Measurements from ENCODE around the gene ZNF629.
"Not testable (repeated sequence)": the region's sequence is repeated elsewhere in the genome, so short reads cannot be mapped to it uniquely, and the experiment has no call there.

The ZNF629 gene

DNA sequence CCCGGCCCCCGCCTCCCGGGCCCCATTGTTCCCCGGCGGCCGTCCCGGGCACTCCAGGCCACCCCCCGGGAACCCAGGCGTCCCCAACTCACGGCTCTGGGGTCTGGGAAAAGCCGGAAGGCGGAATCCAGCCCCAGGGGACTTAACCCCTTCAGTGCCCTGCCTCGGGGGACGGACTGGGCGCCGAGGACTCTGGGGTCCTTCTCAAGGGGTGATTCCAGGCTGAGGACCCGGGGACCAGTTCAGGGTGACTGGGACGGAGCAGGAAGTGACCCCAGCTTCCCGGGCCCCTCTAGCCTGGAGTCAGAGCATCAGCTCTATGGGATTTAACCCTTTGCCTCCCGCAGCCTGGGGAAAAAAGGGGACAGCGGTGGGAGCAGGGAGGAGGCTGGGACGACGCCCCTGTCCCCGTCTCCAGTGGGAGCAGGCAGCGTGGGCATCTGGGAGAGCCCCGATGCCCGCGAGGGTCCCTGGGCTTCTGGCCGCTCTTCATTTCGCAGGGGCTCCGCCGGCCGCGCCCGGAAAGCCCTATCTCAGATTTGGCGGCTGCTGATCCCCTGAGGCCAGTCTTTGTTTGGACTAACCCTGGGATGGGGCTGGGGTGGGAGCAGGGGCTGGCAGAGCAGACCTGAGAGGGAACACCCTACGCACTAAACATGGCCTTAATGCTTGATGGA is at the start of gene ZNF629:
TSS of gene ZNF629 (minus strand) at position 270 of the 677 bp plus-strand sequence. CDS start 2,723 bp downstream, outside the sequence.
- peak; percentile 78 for DNase-seq

DNA sequence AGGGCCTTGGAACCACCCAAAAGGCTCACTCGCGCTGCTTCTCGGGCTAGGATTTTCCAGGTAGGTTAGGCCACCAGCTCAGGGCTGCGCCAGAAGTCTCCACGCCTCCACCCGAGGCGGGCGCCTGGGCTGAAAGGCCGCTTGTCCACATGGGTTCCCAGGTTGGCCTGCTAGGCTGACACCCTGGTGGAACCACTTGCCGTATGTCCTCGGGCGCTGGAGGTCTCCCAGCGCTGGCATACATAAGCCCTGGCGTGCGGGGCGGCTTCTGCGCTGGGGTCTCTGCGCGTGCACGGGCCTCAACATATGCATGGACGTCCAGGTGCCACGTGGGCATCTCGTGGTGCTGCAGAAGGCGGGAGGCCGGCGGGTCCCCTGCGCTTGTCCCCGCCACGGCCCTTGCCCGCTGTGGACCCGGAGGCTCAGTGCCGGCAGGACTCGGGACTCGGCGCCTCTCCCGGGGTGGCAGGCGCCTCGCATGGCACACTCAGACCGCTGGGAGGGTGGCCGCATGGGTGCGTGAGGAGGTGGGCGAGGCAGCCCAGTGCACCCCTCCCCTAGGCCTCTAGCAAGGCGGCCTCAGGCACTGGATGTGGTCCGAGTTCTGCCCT is 47.2 kb upstream of the ZNF629 start:
- DNase-seq, result no peak

DNA sequence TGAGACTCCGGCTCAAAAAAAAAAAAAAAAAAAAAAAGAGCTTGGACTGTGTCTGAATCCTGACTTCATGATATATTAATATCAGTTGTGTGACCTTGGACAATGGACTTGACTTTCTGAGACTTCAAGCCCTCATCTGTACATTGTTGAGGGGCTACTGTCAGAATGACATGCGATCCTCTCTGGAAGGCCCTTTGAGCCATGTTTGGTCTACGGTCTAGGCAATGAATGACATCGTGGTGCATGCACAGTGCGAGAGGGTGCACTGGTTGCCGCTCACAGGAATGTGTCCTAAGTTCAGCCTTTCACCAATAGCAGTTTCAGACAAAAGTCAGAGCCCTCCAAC is 43.0 kb upstream of the ZNF629 start:
- DNase-seq, result no peak

DNA sequence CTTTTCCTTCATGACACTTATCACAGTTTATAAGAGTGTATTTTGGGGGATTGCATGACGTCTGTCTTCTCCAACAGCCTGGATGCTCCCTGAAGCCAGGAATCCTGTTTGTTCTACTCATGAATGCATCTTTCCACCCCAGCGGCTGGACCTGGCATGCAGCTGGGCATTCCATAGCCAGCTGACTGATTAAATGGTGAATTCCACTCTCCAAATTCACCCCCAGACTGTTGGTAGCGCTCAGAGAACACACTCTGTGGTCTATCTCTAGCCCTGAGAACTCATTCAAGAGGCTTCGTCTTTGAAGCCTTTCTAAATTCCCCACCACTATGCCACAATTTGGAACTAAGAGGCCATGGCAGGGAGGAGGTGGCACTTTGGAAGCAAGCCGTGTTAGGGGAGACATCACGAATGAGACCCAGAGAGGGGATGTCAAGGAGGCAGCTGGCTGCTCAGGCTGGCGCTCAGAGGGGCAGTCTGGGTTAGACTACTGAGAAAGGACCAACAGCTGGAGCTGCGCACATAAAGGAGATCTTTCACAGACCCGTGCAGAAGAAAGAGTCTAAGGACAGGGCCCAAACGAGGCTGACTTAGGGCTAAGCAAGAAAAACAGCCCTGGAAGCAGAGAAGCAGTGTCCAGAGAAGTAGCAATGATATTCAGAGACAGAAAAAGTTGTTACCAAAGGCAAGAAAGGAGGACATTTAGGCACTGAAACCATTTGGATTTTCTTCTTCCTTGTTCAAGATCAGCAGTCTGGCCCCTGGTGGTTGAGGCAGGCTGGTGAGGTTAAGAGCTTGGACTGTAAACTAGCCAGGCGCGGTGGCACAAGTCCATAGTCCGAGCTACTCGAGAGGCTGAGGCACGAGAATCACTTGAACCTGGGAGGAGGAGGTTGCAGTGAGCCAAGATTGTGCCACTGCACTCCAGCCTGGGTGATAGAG is 42.4 kb upstream of the ZNF629 start:
- DNase-seq, result no peak

DNA sequence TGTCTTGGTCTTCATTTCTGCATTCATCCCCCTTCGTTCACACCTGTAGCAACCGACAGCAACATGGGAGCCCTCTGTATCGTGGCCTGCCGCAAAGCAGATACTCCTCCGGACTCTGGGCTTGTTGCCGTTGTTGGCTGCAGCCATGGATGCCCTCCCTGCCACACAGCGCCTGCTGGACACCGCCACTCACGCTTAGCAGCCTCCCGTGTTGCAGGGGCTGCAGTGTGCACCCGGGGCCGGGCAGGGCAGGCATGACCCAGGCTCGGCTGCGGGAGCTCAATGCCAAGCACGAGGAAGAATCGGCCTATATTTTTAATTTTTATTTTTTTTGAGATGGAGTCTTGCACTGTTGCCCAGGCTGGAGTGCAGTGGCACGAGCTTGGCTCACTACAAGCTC is 34.9 kb upstream of the ZNF629 start:
- no peak for DNase-seq

DNA sequence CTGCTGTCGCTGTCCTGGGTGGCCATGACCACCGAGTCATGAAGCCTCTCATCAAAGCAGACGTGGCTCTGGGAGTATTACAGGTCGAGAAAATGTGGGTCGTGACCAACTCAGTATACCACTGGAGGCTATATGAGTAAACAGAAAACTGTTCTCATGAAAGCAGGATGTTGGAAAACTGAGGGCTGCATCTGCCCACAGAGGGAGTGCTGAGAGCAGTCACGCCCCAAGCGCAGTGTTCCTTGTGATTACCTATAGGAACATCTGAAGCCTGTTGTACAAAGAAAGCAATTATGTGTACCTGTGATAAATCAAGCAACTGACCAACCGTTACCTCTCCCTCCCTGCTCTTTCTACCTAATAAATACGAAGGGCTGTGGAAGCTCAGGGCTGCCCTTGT is 34.4 kb upstream of the ZNF629 start:
- DNase-seq, result not testable (repeated sequence)

DNA sequence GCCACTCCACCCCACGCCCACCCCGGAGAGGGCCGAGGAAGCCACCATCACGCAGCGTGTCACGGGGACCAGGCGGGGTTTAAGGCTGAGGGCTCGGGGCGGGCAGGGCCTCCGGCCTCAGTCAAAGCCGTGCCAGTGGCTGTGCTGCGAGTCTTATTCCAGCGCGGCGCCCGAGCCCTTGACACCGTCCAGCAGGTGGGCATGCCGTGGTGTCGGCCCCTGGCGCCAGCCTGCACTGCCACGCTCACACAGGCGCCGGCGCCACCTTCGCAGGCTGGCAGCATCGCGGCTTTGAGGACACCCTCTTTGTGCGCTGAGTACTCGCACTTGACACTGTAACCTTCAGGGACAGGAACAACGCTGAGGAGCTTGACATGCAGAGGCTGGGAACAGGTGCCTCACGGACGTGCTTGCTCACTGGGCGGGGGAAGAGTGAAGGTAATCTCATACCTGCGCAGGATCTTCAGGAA is 34.0 kb upstream of the ZNF629 start:
- no peak for DNase-seq

DNA sequence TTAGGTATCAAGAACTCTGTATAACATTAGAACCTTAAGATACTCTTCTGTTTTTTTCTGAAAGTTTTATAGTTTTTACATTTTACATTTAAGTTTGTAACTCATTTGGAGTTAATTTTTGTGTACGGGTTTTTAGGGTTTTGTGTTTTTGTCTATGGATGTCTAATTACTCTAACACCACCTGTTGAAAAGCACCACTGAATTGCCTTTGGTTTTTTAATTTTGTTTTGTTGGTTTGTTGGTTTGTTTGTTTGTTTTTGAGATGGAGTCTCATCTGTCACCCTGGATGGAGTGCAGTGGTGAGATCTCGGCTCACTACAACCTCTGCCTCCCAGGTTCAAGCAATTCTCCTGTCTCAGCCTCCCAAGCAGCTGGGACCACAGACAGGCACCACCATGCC is 29.8 kb upstream of the ZNF629 start:
- no peak for DNase-seq

DNA sequence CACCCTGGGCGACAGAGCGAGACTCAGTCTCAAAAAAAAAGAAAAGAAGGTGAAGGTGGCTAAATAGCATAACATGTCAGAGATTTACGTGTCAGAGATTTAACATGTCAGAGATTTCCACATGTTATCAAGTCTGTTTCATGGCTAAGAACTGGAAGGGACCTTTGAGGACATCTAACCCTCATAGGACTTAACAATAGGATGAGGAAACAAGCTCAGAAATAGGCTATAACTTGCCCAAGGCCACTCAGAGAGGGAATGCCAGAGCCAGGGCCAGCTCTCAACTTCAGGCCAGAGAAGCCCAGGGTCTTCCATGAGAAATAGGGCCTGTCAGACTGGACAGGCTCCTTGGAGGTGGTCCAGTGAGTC is 26.8 kb upstream of the ZNF629 start:
- DNase-seq, result no peak

DNA sequence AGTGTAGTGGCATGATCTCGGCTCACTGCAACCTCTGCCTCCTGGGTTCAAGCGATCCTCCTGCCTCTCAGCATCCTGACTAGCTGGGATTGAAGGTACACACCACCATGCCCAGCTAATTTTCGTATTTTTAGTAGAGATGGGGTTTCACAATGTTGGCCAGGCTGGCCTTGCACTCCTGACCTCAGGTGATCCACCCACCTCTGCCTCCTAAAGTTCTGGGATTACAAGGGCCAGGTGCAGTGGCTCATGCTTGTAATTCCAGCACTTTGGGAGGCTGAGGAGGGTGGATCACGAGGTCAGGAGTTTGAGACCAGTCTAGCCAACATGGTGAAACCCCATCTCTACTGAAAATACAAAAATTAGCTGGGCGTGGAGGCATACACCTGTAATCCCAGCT is 22.7 kb upstream of the ZNF629 start:
- DNase-seq, result not testable (repeated sequence)

DNA sequence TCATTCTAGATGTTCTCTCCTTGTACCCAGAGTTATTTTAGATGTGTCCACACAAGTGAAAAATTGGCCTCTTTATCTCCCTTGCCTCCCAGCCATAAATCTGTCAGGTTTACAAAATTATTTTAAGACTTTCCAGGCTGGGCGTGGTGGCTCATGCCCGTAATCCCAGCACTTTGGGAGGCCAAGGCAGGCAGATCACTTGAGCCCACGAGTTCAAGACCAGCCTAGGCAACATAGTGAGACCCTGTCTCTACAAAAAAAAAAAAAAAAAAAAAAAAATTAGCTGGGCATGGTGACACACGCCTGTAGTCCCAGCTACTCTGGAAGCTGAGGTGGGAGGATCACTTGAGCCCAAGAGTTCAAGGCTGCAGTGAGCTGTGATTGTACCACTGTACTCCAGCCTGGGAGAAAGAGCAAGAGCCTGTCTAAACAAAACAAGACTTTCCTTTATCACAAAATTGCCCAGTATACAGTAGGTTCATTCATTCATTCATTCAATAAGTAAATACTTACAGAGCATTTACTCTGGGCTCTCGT is 22.0 kb upstream of the ZNF629 start:
- DNase-seq, result peak; percentile 48

DNA sequence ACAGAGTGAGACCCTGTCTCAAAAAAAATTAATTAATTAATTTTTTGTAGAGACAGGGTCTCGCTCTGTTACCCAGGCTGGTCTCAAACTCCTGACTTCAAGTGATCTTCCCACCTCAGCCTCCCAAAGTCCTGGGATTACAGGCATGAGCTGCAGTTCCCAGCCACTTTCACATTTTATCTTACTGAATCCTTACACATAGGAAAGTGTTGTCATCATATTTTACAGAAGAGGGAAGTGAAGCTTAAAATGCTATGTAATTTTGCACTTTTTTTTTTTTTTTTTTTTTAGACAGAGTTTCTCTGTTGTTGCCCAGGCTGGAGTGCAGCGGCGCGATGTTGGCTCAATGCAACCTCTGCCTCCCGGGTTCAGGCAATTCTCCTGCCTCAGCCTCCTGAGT is 21.1 kb upstream of the ZNF629 start:
- DNase-seq, result peak; percentile 24

DNA sequence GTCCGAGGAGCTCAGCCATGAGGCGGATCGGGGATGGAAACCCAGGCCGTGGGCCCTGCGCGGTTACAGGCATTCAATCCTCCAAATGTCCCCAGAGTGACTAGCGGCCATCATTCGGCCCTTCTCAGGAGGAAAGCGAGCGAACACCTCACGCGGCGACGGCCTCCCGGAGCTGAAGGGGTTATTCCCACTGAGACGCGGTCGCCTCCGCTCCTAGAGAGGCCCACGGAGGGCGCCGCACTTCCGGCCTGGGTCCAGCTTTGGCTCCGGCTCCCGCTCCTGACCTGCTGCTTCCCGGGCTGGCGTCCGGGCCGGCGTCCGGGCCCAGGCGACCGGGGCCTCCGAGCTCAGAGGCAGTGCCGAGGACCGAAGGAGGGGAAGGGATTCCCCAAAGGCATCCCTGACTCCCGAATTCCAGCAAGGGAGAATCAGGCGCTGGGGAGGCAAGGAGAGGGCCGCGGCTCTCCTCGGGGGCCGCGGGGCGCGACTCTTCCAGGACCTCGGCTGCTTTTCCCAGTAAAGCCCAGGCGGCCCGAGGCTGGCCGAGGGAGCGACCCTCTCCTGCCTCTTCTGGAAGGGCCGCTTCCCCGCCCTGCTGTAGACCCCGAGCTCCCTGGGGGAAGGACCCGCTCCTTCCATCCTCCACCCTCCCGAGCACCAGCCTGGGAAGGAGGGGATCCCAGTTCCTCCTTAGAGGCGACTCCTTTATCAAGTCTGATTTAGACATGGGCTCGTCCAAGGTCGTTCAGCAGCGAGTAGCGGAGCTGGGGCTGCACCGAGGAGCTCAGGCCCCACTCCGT is 18.6 kb upstream of the ZNF629 start:
- peak; percentile 93 for DNase-seq

DNA sequence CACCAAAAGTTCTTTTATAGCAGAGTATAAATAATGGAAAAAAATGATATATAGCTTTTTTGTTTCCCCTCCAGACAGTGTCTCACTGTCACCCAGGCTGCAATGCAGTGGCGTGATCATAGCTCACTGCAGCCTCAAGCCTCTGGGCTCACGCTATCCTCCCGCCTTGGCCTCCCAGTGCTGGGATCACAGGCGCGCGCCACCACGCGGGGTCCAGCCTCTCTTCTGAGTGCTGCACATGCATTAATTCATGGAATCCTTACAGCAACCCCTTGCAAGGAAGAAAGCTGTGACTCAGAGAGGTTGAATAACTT is 18.0 kb upstream of the ZNF629 start:
- DNase-seq, result no peak

DNA sequence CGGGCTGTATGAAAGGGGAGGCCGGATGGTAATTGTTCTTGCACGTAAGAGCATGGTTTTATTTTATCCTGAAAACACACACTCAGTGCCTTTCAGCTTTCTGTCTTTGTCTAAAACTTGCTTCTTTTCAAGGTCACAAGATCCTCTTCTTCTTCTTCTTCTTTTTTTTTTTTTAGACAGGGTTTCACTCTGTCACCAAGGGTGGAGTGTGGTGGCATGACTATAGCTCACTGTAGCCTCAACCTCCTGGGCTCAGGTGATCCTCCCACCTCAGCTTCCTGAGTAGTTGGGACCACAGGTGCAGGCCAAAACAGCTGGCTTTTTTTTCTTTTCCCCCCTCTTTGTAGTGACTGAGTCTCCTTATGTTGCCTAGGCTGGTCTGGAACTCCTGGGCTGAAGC is 15.9 kb upstream of the ZNF629 start:
- DNase-seq, result no peak

DNA sequence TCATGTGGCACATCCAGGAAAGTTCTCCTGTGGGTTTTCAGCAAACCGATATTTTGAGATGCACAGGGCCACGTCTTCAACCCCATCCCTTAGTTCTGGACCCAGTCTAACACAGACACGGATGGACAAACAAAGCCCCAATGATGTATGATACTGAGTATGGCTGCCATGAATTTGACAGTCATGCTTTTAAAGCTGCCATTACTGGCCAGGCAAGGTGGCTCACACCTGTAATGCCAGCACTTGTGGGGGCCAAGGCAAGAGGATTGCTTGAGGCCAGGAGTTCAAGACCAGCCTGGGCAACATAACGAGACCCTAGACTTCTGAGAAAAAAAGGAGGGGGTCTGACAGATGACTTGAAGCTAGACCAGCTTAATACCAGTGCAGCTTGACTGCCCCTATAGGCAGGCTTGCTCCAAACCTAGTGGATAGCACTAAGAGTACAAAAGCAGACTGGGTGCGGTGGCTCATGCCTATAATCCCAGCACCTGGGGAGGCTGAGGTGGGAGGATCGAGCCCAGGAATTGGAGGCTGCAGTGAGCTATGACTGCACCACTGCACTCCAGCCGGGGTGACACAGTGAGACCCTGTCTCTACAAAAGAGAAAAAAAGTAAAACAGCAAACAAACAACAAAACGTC is 10.8 kb upstream of the ZNF629 start:
- peak; percentile 37 for DNase-seq

DNA sequence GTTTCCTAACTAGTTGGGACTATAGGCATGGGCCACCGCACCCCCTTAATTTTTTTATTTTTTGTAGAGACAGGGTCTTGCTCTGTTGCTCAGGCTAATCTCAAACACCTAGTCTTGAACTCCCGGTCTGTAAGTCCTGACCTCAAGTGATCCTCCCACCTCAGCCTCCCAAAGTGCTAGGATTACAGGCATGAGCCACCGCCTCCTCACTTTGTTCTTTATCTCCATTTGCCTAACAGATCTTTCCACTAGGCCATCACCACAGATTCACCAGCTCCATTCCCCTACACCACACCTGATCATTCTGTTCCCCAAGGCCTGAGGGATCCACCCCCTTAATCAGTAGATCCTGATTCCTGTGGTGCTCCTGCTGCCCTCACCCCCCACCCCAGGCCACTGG is 7.6 kb upstream of the ZNF629 start:
- no peak for DNase-seq

DNA sequence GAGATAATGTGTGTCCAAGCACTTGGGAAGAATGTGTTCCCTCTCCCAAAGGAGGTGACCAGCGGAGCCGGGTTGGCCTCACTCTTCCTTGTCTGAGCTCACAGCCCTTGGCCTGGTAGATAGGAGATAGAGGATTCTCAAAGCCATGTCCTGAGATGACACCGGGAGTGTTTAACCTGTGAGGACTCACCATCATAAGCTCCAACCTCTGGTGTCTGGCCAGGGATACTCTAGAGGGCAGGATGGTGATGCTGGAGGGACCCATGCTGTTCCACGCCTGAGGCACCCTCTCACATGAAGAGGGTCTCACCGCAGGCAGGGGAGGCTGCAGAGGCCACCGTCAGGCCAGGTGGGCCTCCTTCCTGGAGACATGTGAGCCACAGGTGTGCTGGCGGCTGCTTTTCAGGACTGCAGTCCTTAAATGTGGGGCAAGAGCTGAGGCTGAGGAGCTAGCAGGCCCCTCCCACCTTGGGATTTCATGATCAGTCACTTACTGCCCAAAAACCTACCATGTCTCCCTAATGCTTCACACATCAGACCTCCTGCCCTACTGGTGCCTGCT is 6.6 kb upstream of the ZNF629 start:
- DNase-seq, result no peak

DNA sequence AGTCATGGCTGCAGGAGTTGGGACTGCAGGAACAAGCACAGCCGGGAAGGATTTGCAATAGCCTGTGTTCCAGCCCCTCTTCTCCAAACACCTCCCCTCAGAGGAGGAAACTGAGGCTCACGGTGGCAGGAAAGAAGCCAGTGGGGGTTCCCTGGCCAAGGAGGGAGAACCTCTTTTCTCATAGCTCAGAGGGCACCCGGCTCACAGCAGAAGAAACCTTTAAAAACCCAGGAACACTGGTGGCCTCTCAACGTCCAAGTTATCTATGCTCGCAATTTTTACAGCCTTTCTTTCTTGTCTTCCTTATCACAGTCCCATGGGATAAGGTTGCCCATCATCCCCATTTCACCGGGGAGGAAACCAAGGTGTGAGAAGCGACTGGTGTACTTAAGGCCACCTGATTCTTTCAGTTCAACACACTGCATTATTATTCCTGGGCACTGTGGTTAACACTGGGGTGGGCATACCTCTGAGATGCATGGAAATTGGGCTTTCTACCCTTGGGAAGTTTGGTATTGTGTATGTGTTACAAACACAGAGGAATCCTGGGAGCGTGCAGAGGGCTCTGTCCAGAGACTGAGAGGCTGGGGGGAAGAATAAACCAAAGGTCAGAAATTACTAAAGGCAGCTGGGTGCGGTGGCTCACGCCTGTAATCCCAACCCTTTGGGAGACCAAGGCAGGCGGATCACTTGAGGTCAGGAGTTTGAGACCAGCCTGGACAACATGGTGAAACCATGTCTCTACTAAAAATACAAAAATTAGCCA is 791 bp upstream of the ZNF629 start:
- no peak for DNase-seq

DNA sequence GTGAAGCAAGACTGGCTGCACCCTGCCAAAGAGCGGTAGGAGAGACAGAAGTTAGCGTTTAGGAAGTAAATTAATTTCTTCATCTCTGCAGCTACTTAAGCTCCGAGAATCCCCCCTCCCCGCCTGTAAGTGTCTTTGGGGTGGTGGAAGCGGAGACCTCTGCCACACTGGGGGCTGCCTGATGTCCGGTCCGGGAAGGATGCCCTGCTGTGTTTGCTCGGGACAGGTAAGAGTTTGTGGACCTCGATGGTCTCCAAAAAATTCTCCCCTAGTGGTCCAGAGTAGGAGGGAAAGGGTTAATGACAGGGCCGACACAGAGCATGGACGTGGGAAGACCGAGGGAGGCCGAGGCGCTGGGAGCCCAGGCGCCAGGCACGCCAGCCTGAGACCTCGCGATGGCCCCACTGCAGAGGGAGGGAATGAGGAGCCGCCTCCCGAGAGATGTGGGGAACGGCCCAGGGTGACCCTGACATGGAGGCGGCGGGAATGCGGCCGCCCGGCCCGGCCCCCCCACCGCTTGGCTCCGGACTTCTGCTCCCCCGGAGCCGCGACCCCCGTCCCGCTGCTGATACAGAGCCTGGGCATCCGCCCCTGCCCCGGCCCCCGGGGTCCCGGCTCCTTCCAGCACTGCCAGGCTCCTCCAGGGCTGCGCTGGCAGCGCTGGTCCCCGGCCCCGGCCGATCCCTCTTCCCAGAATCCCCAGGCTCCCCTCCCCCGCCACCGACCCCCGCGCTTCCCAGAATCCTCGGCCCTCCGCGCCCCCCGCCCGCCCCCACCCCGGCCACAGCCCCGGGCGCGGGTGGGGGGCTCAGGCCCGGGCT is 680 bp downstream of the ZNF629 start:
- peak; percentile 44 for DNase-seq

Measured in OCI-M1 (cell line).